Keratinocyte (primary cell): ENCODE results near the gene ZNF358. TPM values are rescaled to one million over a fixed set of nuclear protein-coding genes. Genes with fewer than 3 reads are reported as not detected.

ENCODE experiments used
- DNase-seq: peaks from one replicate; pipeline ENCODE4 v3.0.0-alpha.2; 2011; ENCODE audit warnings: low read depth, missing footprints, low spot score
- FAIRE-seq: peaks from 2 replicates; lab custom pipeline; 2011; peaks lifted over from hg19 to GRCh38; lab: Jason Lieb, UNC
- H2AFZ ChIP-seq: 2 replicates; pipeline ENCODE4 v1.6.0; 2012; ENCODE audit warnings: low read length, control low read depth, inconsistent platforms; ENCODE audit not compliant: control insufficient read depth
- H3K27ac ChIP-seq: 2 replicates; pipeline ENCODE4 v1.5.1; 2011; ENCODE audit warnings: low read length; ENCODE audit not compliant: control insufficient read depth, insufficient read depth
- H3K27me3 ChIP-seq: 3 replicates; pipeline ENCODE4 v1.6.0; 2011; ENCODE audit warnings: low read length; ENCODE audit not compliant: control insufficient read depth, insufficient read depth; ENCODE audit errors: extremely low read depth
- H3K36me3 ChIP-seq, 2 experiments: 2 replicates in 1 of 2; 3 replicates in 1 of 2; pipeline ENCODE4 v1.5.1; 2011; ENCODE audit warnings: low read length in 2 of 2, mild to moderate bottlenecking in 1 of 2; ENCODE audit not compliant: control insufficient read depth in 2 of 2, insufficient read depth in 2 of 2; ENCODE audit errors: extremely low read depth in 1 of 2
- H3K4me1 ChIP-seq: 3 replicates; pipeline ENCODE4 v1.5.1; 2011; ENCODE audit warnings: low read length; ENCODE audit not compliant: control insufficient read depth, insufficient read depth; ENCODE audit errors: extremely low read depth
- H3K4me2 ChIP-seq: 3 replicates; pipeline ENCODE4 v1.6.0; 2011; ENCODE audit warnings: low read depth, low read length; ENCODE audit not compliant: control insufficient read depth, insufficient read depth; ENCODE audit errors: extremely low read depth
- H3K4me3 ChIP-seq, 3 experiments: fragments of 200-600 bp in 1 of 3; sonication (generic) in 1 of 3; 2 replicates in 2 of 3; 3 replicates in 1 of 3; pipeline ENCODE4 v1.5.1; 2011 to 2016; ENCODE audit warnings: low read length in 3 of 3, mild to moderate bottlenecking in 3 of 3, control low read depth in 2 of 3, inconsistent platforms in 1 of 3, low read depth in 1 of 3, mixed read lengths in 1 of 3, mixed run types in 1 of 3, moderate library complexity in 1 of 3; ENCODE audit not compliant: control insufficient read depth in 2 of 3, insufficient read depth in 2 of 3; ENCODE audit errors: extremely low read depth in 1 of 3
- H3K79me2 ChIP-seq: 2 replicates; pipeline ENCODE4 v1.6.0; 2012; ENCODE audit warnings: low read length; ENCODE audit not compliant: control insufficient read depth, insufficient read depth
- H3K9ac ChIP-seq: 3 replicates; pipeline ENCODE4 v1.6.0; 2011; ENCODE audit warnings: low read length; ENCODE audit not compliant: control insufficient read depth, insufficient read depth; ENCODE audit errors: extremely low read depth
- H3K9me1 ChIP-seq: 3 replicates; pipeline ENCODE4 v1.6.0; 2011; ENCODE audit warnings: low read length; ENCODE audit not compliant: control insufficient read depth, insufficient read depth; ENCODE audit errors: extremely low read depth
- H3K9me3 ChIP-seq: 2 replicates; pipeline ENCODE4 v1.5.1; 2012; ENCODE audit warnings: low read depth, low read length; ENCODE audit not compliant: control insufficient read depth
- H4K20me1 ChIP-seq: 3 replicates; pipeline ENCODE4 v1.6.0; 2011; ENCODE audit warnings: low read length; ENCODE audit not compliant: control insufficient read depth, insufficient read depth; ENCODE audit errors: extremely low read depth
- EZH2 ChIP-seq: IDR thresholded peaks from one replicate; pipeline ENCODE4 v1.6.1; 2012; ENCODE audit warnings: inconsistent platforms, mild to moderate bottlenecking, low read length, moderate library complexity
- dilution Hi-C: fragments of 300-500 bp; cut with MboI; formaldehyde crosslinking; loops from one replicate; pipeline ENCODE4 v1.7.0; 2020; ENCODE audit warnings: low sequenced_read_pairs; ENCODE audit not compliant: extremely low pct_ligation_motif_present
- polyA plus RNA-seq, 5 experiments: library from polyadenylated mRNA; depleted of rRNA in 3 of 5; stranded (reverse) in 3 of 5; stranded (forward) in 1 of 5; unstranded in 1 of 5; fragments of >200 nt; gene quantifications; 1 replicate in 1 of 5; 2 replicates in 3 of 5; 3 replicates in 1 of 5; pipeline versions ENCODE4 v1.2.1 to v1.2.3, GENCODE V29; 2011 to 2012; ENCODE audit warnings: missing spikeins in 2 of 5, low read depth in 1 of 5, low replicate concordance in 1 of 5
- TF ChIP-seq, protein P1 (sequence below), 3 experiments: IDR thresholded peaks in 1 of 3; conservative IDR thresholded peaks in 1 of 3; optimal IDR thresholded peaks in 1 of 3; 2 replicates in 2 of 3; 3 replicates in 1 of 3; pipeline versions ENCODE3 to v1.5.1; 2011; ENCODE audit warnings: low read length in 3 of 3, mild to moderate bottlenecking in 3 of 3, moderate library complexity in 2 of 3, control low read depth in 1 of 3, inconsistent platforms in 1 of 3; ENCODE audit not compliant: insufficient read depth in 2 of 3; ENCODE audit errors: extremely low read depth in 1 of 3

ZNF358 gene
- polyA plus RNA-seq, 1 donor (not counting 4 experiments of a cell fraction or from before 2014, with no cell fraction given), result 8.5 TPM

GRCh38 chr19:7486923-7487322 is 29.0 kb upstream of the ZNF358 start:
- no peak for TF ChIP-seq EZH2
- TF ChIP-seq, protein P1, sequence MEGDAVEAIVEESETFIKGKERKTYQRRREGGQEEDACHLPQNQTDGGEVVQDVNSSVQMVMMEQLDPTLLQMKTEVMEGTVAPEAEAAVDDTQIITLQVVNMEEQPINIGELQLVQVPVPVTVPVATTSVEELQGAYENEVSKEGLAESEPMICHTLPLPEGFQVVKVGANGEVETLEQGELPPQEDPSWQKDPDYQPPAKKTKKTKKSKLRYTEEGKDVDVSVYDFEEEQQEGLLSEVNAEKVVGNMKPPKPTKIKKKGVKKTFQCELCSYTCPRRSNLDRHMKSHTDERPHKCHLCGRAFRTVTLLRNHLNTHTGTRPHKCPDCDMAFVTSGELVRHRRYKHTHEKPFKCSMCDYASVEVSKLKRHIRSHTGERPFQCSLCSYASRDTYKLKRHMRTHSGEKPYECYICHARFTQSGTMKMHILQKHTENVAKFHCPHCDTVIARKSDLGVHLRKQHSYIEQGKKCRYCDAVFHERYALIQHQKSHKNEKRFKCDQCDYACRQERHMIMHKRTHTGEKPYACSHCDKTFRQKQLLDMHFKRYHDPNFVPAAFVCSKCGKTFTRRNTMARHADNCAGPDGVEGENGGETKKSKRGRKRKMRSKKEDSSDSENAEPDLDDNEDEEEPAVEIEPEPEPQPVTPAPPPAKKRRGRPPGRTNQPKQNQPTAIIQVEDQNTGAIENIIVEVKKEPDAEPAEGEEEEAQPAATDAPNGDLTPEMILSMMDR (optimal IDR thresholded peaks at IDR 0.05 in 1 of 3, IDR thresholded peaks at IDR 0.05 in 1 of 3, conservative IDR thresholded peaks at IDR 0.05 in 1 of 3; ENCODE audit: extremely low read depth in 1 of 3, insufficient read depth in 2 of 3, low read length in 3 of 3), result no peak
- no peak overlapping the region for H3K4me2 ChIP-seq
- no peak overlapping the region for H3K4me3 ChIP-seq
- no peak for FAIRE-seq
- H2AFZ ChIP-seq, result no peak overlapping the region
- no peak for DNase-seq
- H3K4me1 ChIP-seq, result peaks cover 13% of the 10 kb centered on the region
- no peaks in the 10 kb centered on the region for H3K9me1 ChIP-seq
- H4K20me1 ChIP-seq, result no peaks in the 10 kb centered on the region
- no peaks in the 10 kb centered on the region for H3K79me2 ChIP-seq
- no peaks in the 10 kb centered on the region for H3K9me3 ChIP-seq
- H3K27ac ChIP-seq, result no peak overlapping the region
- no peak overlapping the region for H3K9ac ChIP-seq
- no peaks in the 10 kb centered on the region for H3K36me3 ChIP-seq
- dilution Hi-C loops, result no loop called here
- H3K27me3 ChIP-seq, result no peaks in the 10 kb centered on the region

GRCh38 chr19:7488736-7489353 is 27.1 kb upstream of the ZNF358 start, which contains the start of gene PEX11G:
Gene PEX11G (minus strand): TSS chr19:7489035. CDS start chr19:7489010, 25 bp downstream.
- H3K9me1 ChIP-seq, result no peaks in the 10 kb centered on the region
- no peaks in the 10 kb centered on the region for H4K20me1 ChIP-seq
- TF ChIP-seq, protein P1 (optimal IDR thresholded peaks at IDR 0.05 in 1 of 3, IDR thresholded peaks at IDR 0.05 in 1 of 3, conservative IDR thresholded peaks at IDR 0.05 in 1 of 3; ENCODE audit: extremely low read depth in 1 of 3, insufficient read depth in 2 of 3, low read length in 3 of 3), result no peak
- TF ChIP-seq EZH2, result no peak
- peak within 1 kb of the TSS; percentile 64 to 82 (median 74) for H3K4me3 ChIP-seq
- no peaks in the 10 kb centered on the region for H3K9me3 ChIP-seq
- H3K36me3 ChIP-seq, result no peaks in the 10 kb centered on the region
- H3K27ac ChIP-seq, result peak within 1 kb of the TSS; percentile 78
- peak within 1 kb of the TSS; percentile 96 for H2AFZ ChIP-seq
- dilution Hi-C loops, result no loop called here
- peak within 1 kb of the TSS; percentile 74 for H3K4me2 ChIP-seq
- peaks cover 6% of the 10 kb centered on the region for H3K4me1 ChIP-seq
- FAIRE-seq, result no peak
- no peaks in the 10 kb centered on the region for H3K27me3 ChIP-seq
- H3K9ac ChIP-seq, result peak within 1 kb of the TSS; percentile 82
- no peaks in the 10 kb centered on the region for H3K79me2 ChIP-seq
- no peak for DNase-seq
